ENCODE data around the gene KCNT1.

Gene KCNT1

GRCh38 chr9:135673941-135674340 is 28.0 kb upstream of the KCNT1 start:
- no peak for DNase-seq

GRCh38 chr9:135674977-135675376 is 27.0 kb upstream of the KCNT1 start:
- no peak for DNase-seq

GRCh38 chr9:135676891-135677290 is 25.1 kb upstream of the KCNT1 start:
- DNase-seq = no peak

- DNase-seq = no peak
Measured at GRCh38 chr9:135677641-135678168, 24.3 kb upstream of the KCNT1 start.

GRCh38 chr9:135678236-135679017 is 23.6 kb upstream of the KCNT1 start:
- no peak for DNase-seq

GRCh38 chr9:135680056-135680455 is 21.9 kb upstream of the KCNT1 start:
- no peak for DNase-seq

GRCh38 chr9:135681161-135681560 is 20.8 kb upstream of the KCNT1 start:
- DNase-seq = no peak

GRCh38 chr9:135683401-135684034 is 18.5 kb upstream of the KCNT1 start:
- DNase-seq = no peak

GRCh38 chr9:135684691-135685090 is 17.3 kb upstream of the KCNT1 start:
- DNase-seq = no peak

GRCh38 chr9:135687216-135687615 is 14.8 kb upstream of the KCNT1 start:
- no peak for DNase-seq

- DNase-seq = no peak
Measured at GRCh38 chr9:135689011-135689410, 13.0 kb upstream of the KCNT1 start.

- no peak for DNase-seq
Measured at GRCh38 chr9:135690836-135691570, 11.0 kb upstream of the KCNT1 start.

GRCh38 chr9:135692410-135692809 is 9.6 kb upstream of the KCNT1 start:
- no peak for DNase-seq

- no peak for DNase-seq
Measured at GRCh38 chr9:135693265-135693664, 8.7 kb upstream of the KCNT1 start.

GRCh38 chr9:135693771-135694170 is 8.2 kb upstream of the KCNT1 start:
- no peak for DNase-seq

- no peak for DNase-seq
Measured at GRCh38 chr9:135694414-135694813, 7.6 kb upstream of the KCNT1 start.

GRCh38 chr9:135695036-135695435 is 6.9 kb upstream of the KCNT1 start:
- DNase-seq = no peak

GRCh38 chr9:135695642-135696041 is 6.3 kb upstream of the KCNT1 start:
- no peak for DNase-seq

- DNase-seq = no peak
Measured at GRCh38 chr9:135696446-135696845, 5.5 kb upstream of the KCNT1 start.

GRCh38 chr9:135697226-135697625 is 4.8 kb upstream of the KCNT1 start:
- no peak for DNase-seq

GRCh38 chr9:135698236-135698635 is 3.7 kb upstream of the KCNT1 start:
- no peak for DNase-seq

GRCh38 chr9:135698767-135699166 is 3.2 kb upstream of the KCNT1 start:
- DNase-seq = no peak

- DNase-seq = no peak
Measured at GRCh38 chr9:135699440-135699839, 2.5 kb upstream of the KCNT1 start, which contains the start of gene SOHLH1. Gene SOHLH1, minus strand, starts transcription at chr9:135699481. Its CDS starts 14 bp downstream, at chr9:135699467.

GRCh38 chr9:135700525-135700924 is 1.5 kb upstream of the KCNT1 start:
- DNase-seq = no peak
